DOHH2 (cell line): ENCODE results near the gene SPOCK2.

Source experiments
- H3F3A ChIP-seq: fragments of 200-600 bp; sonication (generic), shearing (Covaris generic); 2 replicates; pipeline ENCODE4 v1.6.0; 2016; ENCODE audit warnings: antibody characterized with exemption, mild to moderate bottlenecking; ENCODE audit not compliant: control insufficient read depth, insufficient read depth
- H3K27ac ChIP-seq: fragments of 200-600 bp; sonication (generic); 2 replicates; pipeline ENCODE4 v1.5.1; 2014; ENCODE audit warnings: low read depth, mild to moderate bottlenecking, low read length, moderate library complexity
- H3K27me3 ChIP-seq: fragments of 200-600 bp; sonication (generic); 2 replicates; pipeline ENCODE4 v1.6.1; 2014; ENCODE audit warnings: mild to moderate bottlenecking, low read length, mixed read lengths; ENCODE audit not compliant: control insufficient read depth
- H3K36me3 ChIP-seq: fragments of 200-600 bp; sonication (generic); 2 replicates; pipeline ENCODE4 v1.6.1; 2014; ENCODE audit warnings: mild to moderate bottlenecking, low read length, moderate library complexity, mixed read lengths; ENCODE audit not compliant: control insufficient read depth
- H3K4me1 ChIP-seq: fragments of 200-600 bp; sonication (generic); 2 replicates; pipeline ENCODE4 v1.6.1; 2014; ENCODE audit warnings: mild to moderate bottlenecking, low read length, mixed read lengths; ENCODE audit not compliant: control insufficient read depth
- H3K4me2 ChIP-seq: fragments of 200-600 bp; sonication (generic); 2 replicates; pipeline ENCODE4 v1.6.0; 2014; ENCODE audit warnings: mild to moderate bottlenecking, low read length, moderate library complexity
- H3K4me3 ChIP-seq: fragments of 200-600 bp; sonication (generic); 2 replicates; pipeline ENCODE4 v1.5.1; 2014; ENCODE audit warnings: mild to moderate bottlenecking, low read length, mixed read lengths
- H3K79me2 ChIP-seq: fragments of 200-600 bp; sonication (generic); 2 replicates; pipeline ENCODE4 v1.6.1; 2014; ENCODE audit warnings: mild to moderate bottlenecking, low read length, mixed read lengths; ENCODE audit not compliant: control insufficient read depth
- H3K9me2 ChIP-seq: fragments of 200-600 bp; sonication (generic); replicated peaks from 2 replicates; pipeline ENCODE4 v1.6.1; 2014; ENCODE audit warnings: mild to moderate bottlenecking, low read length, mixed read lengths; ENCODE audit not compliant: control insufficient read depth
- H3K9me3 ChIP-seq: fragments of 200-600 bp; sonication (generic); 2 replicates; pipeline ENCODE4 v1.6.1; 2014; ENCODE audit warnings: antibody characterized with exemption, low read length, mixed read lengths; ENCODE audit not compliant: control insufficient read depth, insufficient read depth
- H4K20me1 ChIP-seq: fragments of 200-600 bp; sonication (generic); 2 replicates; pipeline ENCODE4 v1.6.0; 2014; ENCODE audit warnings: low read depth, mild to moderate bottlenecking, antibody characterized with exemption, low read length, moderate library complexity; ENCODE audit not compliant: control insufficient read depth, insufficient read depth
- CTCF ChIP-seq: fragments of 200-600 bp; sonication (generic); IDR thresholded peaks from one replicate; pipeline ENCODE4 v1.5.1; 2014; ENCODE audit warnings: antibody characterized with exemption, mild to moderate bottlenecking, low read depth, low read length; ENCODE audit not compliant: poor library complexity, severe bottlenecking
- EZH2phosphoT487 ChIP-seq: fragments of 200-600 bp; sonication (generic); IDR thresholded peaks from 2 replicates; pipeline ENCODE4 v1.6.1; 2017; ENCODE audit warnings: borderline replicate concordance, mild to moderate bottlenecking, antibody characterized with exemption, low read length, moderate library complexity, mixed read lengths

Gene SPOCK2

GRCh38 chr10:72063703-72064391 is 24.5 kb downstream of the SPOCK2 start:
- TF ChIP-seq EZH2phosphoT487 (no peak), CTCF (no peak)
- no peaks in the 10 kb centered on the region for H3K9me2 ChIP-seq
- peaks cover 20% of the 10 kb centered on the region for H3K27me3 ChIP-seq
- no peaks in the 10 kb centered on the region for H3K36me3 ChIP-seq
- H3K27ac ChIP-seq, result no peak overlapping the region
- no peaks in the 10 kb centered on the region for H3K79me2 ChIP-seq
- no peak overlapping the region for H3K4me3 ChIP-seq
- H3F3A ChIP-seq, result no peaks in the 10 kb centered on the region
- no peaks in the 10 kb centered on the region for H3K9me3 ChIP-seq
- H3K4me2 ChIP-seq, result no peak overlapping the region
- no peaks in the 10 kb centered on the region for H3K4me1 ChIP-seq
- H4K20me1 ChIP-seq, result no peaks in the 10 kb centered on the region; the same call in 1 of the 2 replicates

GRCh38 chr10:72062832-72063702 is 25.3 kb downstream of the SPOCK2 start:
- TF ChIP-seq EZH2phosphoT487 (no peak), CTCF (no peak)
- H3K9me3 ChIP-seq, result no peaks in the 10 kb centered on the region
- H3K4me2 ChIP-seq, result no peak overlapping the region
- no peaks in the 10 kb centered on the region; the same call in 1 of the 2 replicates for H4K20me1 ChIP-seq
- no peaks in the 10 kb centered on the region for H3K9me2 ChIP-seq
- H3K79me2 ChIP-seq, result no peaks in the 10 kb centered on the region
- no peak overlapping the region for H3K4me3 ChIP-seq
- no peak overlapping the region for H3K27ac ChIP-seq
- H3F3A ChIP-seq, result no peaks in the 10 kb centered on the region
- peaks cover 20% of the 10 kb centered on the region for H3K27me3 ChIP-seq
- no peaks in the 10 kb centered on the region for H3K4me1 ChIP-seq
- no peaks in the 10 kb centered on the region for H3K36me3 ChIP-seq

- H3K4me3 ChIP-seq, result no peak overlapping the region
- H3F3A ChIP-seq, result no peaks in the 10 kb centered on the region
- H3K4me1 ChIP-seq, result no peaks in the 10 kb centered on the region
- H4K20me1 ChIP-seq, result no peaks in the 10 kb centered on the region; the same call in 1 of the 2 replicates
- no peaks in the 10 kb centered on the region for H3K79me2 ChIP-seq
- no peak overlapping the region for H3K4me2 ChIP-seq
- H3K27ac ChIP-seq, result no peak overlapping the region
- no peaks in the 10 kb centered on the region for H3K9me2 ChIP-seq
- TF ChIP-seq CTCF (no peak), EZH2phosphoT487 (no peak)
- peaks cover 20% of the 10 kb centered on the region for H3K27me3 ChIP-seq
- H3K9me3 ChIP-seq, result no peaks in the 10 kb centered on the region
- H3K36me3 ChIP-seq, result no peaks in the 10 kb centered on the region
Observed at GRCh38 chr10:72062382-72062781, 26.0 kb downstream of the SPOCK2 start.
